ENCODE results near the gene DYNC1I1. TPM values are rescaled to one million over a fixed set of nuclear protein-coding genes. Genes with fewer than 3 reads are reported as not detected.
A peak's percentile ranks its signal among the peaks of the same experiment; 100 is the strongest.

Gene DYNC1I1
- not detected for total RNA-seq

DNA sequence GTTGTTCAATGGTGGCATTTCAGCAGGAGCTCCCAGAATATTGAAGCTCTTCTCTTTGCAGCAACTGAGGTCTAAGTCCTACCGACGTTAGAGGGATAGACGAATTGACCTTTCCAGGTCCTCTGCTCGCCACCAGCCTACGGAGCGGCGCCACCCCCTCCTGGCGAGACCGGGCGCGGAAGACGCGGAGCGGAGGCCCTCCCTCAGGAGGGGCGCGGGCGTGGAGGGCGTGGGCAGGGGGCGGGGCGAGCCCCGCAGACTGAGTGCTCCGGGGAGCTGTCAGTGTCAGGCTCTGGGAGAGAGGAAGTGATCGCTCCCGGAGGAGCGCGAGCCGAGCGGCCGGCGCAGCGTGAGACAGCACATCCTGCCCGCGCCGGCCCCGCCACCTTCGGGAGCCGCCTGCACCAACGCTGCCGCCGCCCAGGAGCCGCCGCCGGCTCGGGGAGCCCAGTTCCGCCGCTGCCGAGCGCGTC lies at the start of gene DYNC1I1:
TSS of gene DYNC1I1 (plus strand) at position 257 of the 473 bp plus-strand sequence. CDS start 32,176 bp downstream, outside the sequence.
- no peak within 1 kb of the TSS for H3K27ac Mint-ChIP-seq
- ChIA-PET POLR2A (no interaction called here), CTCF (no interaction called here)
- ATAC-seq (peak; percentile 89), DNase-seq (peak; percentile 67)
- no peaks in the 10 kb centered on the region for H3K4me1 Mint-ChIP-seq
- H3K4me3 Mint-ChIP-seq: peak within 1 kb of the TSS; percentile 64
- no peaks in the 10 kb centered on the region for H3K9me3 Mint-ChIP-seq (ENCODE audit: low read depth)
- H3K27me3 Mint-ChIP-seq: peaks cover 25% of the 10 kb centered on the region
- intact Hi-C loops (cut with DNase I, micrococcal nuclease): no loop called here
- no peaks in the 10 kb centered on the region for H3K36me3 Mint-ChIP-seq (ENCODE audit: low read depth)

DNA sequence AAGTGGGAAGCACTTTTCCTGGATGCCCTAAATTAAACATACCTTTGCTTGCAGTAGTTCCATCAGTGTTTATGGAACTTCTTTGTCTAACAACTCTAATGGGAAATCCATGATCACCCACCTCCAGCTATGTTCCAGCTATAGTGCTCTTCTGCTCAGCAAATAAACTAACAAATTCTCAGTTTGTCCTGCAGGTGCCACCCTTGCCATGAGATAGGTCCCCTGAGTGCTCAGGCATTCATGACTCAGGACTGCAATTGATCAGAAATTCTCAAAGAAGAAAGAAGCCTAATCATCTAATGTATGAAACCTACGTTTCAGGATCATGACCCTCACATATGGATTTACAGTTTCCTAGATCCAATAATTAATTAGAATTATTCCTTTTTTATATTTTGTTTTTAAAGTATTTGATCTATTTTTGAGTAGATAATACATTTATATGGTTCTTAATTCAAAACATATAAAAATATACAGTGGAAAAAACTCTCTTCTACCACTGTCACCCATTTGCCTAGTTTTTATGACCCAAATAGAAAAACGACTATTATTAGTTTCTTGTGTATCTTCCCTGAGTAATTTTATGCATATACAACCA lies 48.7 kb upstream of the DYNC1I1 start:
- intact Hi-C loops (cut with DNase I, micrococcal nuclease): loop anchor here (1.0 to 2.0 kb wide), 2 partner anchors 147 to 148 kb away; no protein-coding TSS in a partner anchor
- Mint-ChIP-seq H3K4me1 (no peaks in the 10 kb centered on the region), H3K4me3 (no peak overlapping the region), H3K9me3 (ENCODE audit: low read depth) (no peaks in the 10 kb centered on the region), H3K36me3 (ENCODE audit: low read depth) (no peaks in the 10 kb centered on the region), H3K27ac (no peak overlapping the region), H3K27me3 (no peaks in the 10 kb centered on the region)
- DNase-seq (peak; percentile 48), ATAC-seq (no peak)
- ChIA-PET CTCF (interaction anchor here (1.3 to 1.7 kb wide), 3 partner anchors 71 to 148 kb away, joined by 3 to 7 read pairs (median 3); no protein-coding TSS in a partner anchor), POLR2A (interaction anchor here (0.7 kb wide), 1 partner anchor 446 kb away, joined by 4 read pairs; no protein-coding TSS in a partner anchor)

DNA sequence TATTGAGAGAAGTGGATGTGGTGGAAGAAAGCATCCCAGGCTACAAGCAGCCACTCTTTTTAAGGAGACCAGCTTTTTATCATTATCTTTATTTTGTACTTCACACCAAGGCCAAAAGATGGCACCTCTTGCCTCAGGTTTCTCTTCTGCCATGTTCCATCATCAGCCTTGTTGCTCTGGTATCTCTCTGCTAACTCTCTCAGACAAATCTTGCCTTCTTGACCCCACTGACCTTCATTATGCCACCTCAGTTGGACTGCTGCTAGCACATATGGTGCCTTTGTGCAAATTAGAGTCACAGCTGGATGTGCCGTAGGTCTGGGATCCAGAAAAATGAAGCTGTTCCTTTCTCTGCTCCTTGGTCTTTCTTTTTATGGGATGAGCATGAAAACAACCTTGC lies 47.1 kb upstream of the DYNC1I1 start:
- H3K27me3 Mint-ChIP-seq: no peaks in the 10 kb centered on the region
- H3K27ac Mint-ChIP-seq: no peak overlapping the region
- ChIA-PET POLR2A (no interaction called here), CTCF (no interaction called here)
- H3K36me3 Mint-ChIP-seq (ENCODE audit: low read depth): no peaks in the 10 kb centered on the region
- no peaks in the 10 kb centered on the region for H3K9me3 Mint-ChIP-seq (ENCODE audit: low read depth)
- H3K4me3 Mint-ChIP-seq: no peak overlapping the region
- intact Hi-C loops (cut with DNase I, micrococcal nuclease): no loop called here
- ATAC-seq (no peak), DNase-seq (no peak)
- H3K4me1 Mint-ChIP-seq: no peaks in the 10 kb centered on the region

DNA sequence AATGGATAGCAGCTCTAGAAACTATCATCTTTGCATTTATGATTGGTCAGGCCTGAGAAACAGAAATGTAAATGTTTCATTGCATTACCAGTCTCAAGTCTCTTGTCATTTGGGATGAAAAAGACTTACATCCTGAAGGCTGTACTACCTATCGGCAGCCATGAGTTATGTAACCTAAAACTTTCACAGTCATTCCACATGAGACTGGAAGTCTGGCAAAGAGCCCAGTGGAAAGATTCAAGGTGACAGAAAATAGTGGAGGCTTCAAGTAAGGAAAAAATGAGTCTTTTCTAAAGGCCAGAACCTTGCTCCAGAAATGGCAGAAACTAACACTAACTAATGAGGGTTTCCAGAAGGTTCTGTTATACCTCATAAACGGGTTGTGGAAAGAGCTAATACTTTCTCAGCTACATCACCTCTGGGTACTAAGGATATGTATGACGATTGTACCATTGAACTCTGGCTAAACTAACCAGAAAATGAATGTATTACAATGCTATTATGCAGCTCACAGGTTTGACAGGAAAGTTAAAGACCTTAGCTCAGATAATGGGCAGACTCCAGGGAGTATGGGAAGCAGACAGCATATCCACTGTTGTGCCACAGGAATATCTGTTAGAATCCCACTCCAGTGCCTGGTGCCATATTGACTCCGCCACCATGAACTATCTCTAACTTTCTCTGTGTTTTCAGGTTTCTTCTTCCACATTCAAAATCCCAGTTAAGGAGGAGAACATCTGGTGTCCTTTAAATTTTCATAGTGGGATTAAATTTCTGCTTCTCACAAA lies 41.7 kb upstream of the DYNC1I1 start:
- POLR2A ChIA-PET: no interaction called here
- H3K4me3 Mint-ChIP-seq: no peak overlapping the region
- CTCF ChIA-PET: interaction anchor here (0.9 kb wide), 1 partner anchor 111 kb away, joined by 4 read pairs; no protein-coding TSS in a partner anchor
- no peak overlapping the region for H3K27ac Mint-ChIP-seq
- no peaks in the 10 kb centered on the region for H3K27me3 Mint-ChIP-seq
- DNase-seq (no peak), ATAC-seq (no peak)
- no peaks in the 10 kb centered on the region for H3K36me3 Mint-ChIP-seq (ENCODE audit: low read depth)
- intact Hi-C loops (cut with DNase I, micrococcal nuclease): no loop called here
- H3K4me1 Mint-ChIP-seq: no peaks in the 10 kb centered on the region
- H3K9me3 Mint-ChIP-seq (ENCODE audit: low read depth): no peaks in the 10 kb centered on the region

DNA sequence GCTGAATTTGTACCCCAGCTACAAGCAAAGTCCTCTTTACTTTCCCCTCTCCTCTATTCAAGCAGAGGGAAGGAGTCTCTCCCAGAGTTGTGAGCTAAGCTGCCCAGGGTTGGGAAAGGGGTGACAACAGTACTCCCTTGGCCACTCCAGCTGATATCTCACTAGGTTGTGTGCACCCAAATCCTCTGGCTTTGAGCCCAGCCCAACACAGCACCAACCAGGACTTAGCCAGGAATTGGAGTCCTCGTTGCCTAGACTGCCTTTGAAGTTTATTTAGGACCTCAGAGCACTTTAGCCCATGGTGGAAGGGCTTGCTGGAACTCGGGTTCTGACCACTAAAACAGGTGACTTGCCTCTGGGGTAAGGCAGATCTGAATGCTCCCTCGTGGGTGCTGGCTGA lies 35.7 kb upstream of the DYNC1I1 start:
- intact Hi-C loops (cut with DNase I, micrococcal nuclease): no loop called here
- Mint-ChIP-seq H3K4me3 (no peak overlapping the region), H3K27me3 (peaks cover 2% of the 10 kb centered on the region), H3K4me1 (no peaks in the 10 kb centered on the region), H3K27ac (no peak overlapping the region), H3K36me3 (ENCODE audit: low read depth) (no peaks in the 10 kb centered on the region), H3K9me3 (ENCODE audit: low read depth) (no peaks in the 10 kb centered on the region)
- ATAC-seq (no peak), DNase-seq (no peak)
- CTCF ChIA-PET: no interaction called here
- POLR2A ChIA-PET: no interaction called here

DNA sequence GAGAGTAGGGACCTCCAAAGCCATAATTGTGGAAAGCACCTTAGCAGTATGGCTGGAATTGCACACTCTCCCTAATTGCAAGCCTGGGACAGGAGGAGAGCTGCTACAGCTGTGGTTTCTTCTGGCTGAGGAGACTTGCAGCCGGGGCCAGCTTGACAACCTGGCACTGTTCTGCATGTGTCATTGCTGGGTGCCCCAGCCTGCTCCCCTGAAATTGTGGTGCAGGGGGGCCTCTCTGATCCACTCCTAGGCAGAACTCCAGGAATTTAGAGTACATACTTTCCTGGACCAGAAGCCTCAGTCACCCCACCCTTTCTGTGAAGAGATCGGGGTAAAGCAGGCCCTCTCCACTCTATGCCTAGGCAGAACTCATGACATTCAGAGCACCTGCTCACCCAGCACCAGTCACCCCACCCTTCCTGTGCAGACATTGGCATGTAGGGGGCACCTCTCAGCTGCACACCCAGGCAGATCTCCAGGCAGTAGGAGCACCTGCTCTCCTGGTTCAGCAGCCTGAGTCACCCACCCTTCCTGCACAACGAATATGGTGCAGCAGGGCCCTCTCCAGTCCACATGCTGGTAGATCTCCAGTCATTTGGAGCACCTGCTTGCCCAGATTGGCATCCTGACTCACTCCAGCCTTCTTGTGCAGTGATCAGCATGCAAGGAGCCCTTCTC lies 34.4 kb upstream of the DYNC1I1 start:
- no peaks in the 10 kb centered on the region for H3K4me1 Mint-ChIP-seq
- no peaks in the 10 kb centered on the region for H3K9me3 Mint-ChIP-seq (ENCODE audit: low read depth)
- no peak overlapping the region for H3K27ac Mint-ChIP-seq
- H3K4me3 Mint-ChIP-seq: no peak overlapping the region
- POLR2A ChIA-PET: no interaction called here
- no peaks in the 10 kb centered on the region for H3K36me3 Mint-ChIP-seq (ENCODE audit: low read depth)
- CTCF ChIA-PET: no interaction called here
- H3K27me3 Mint-ChIP-seq: peaks cover 2% of the 10 kb centered on the region
- DNase-seq (no peak), ATAC-seq (no peak)
- intact Hi-C loops (cut with DNase I, micrococcal nuclease): no loop called here

DNA sequence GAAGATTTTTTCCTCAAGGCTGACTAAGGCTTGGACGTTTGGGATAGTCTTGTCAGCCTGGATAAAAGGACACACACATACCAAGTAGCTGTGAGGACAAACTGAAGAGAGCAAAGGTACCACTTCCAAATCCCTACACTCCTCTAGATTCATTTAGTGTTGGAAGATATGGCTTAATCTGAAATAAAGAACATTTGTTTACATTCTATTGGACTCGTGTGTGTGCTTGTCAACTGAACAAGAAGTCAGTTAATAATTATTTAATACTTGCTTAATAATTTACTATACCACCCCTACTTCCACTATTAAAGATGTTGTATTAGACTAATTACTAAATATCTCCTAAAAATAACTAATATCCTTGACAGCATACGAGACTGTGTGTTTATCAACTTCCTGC lies 23.3 kb upstream of the DYNC1I1 start:
- Mint-ChIP-seq H3K4me3 (no peak overlapping the region), H3K4me1 (no peaks in the 10 kb centered on the region), H3K36me3 (ENCODE audit: low read depth) (no peaks in the 10 kb centered on the region), H3K9me3 (ENCODE audit: low read depth) (no peaks in the 10 kb centered on the region), H3K27me3 (peaks cover 5% of the 10 kb centered on the region), H3K27ac (no peak overlapping the region)
- CTCF ChIA-PET: no interaction called here
- no peak for DNase-seq
- POLR2A ChIA-PET: no interaction called here
- no peak for ATAC-seq
- intact Hi-C loops (cut with DNase I, micrococcal nuclease): no loop called here

DNA sequence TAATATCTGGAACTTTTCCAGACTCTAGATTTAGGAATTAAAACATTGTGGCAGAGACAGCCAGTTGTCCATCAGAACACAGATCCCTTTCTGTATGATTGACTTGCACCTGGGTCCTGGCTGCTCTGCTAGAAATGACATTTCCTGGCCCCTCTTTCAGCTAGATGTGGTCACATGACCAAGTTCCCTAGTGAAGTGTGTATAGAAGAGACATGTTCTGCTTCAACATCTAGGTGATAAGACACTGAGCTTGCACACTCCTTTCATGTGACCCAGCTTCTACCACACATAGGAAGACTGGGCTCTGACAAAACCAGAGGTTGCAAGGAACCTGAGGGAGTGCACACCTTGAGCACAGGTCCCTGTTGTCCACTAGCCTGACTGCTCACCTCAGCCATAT lies 22.8 kb upstream of the DYNC1I1 start:
- ATAC-seq (no peak), DNase-seq (no peak)
- intact Hi-C loops (cut with DNase I, micrococcal nuclease): no loop called here
- no peaks in the 10 kb centered on the region for H3K4me1 Mint-ChIP-seq
- H3K4me3 Mint-ChIP-seq: no peak overlapping the region
- H3K9me3 Mint-ChIP-seq (ENCODE audit: low read depth): no peaks in the 10 kb centered on the region
- CTCF ChIA-PET: interaction anchor here (0.6 kb wide), 1 partner anchor 136 kb away, joined by 3 read pairs; no protein-coding TSS in a partner anchor
- H3K27me3 Mint-ChIP-seq: peaks cover 5% of the 10 kb centered on the region
- no peak overlapping the region for H3K27ac Mint-ChIP-seq
- POLR2A ChIA-PET: no interaction called here
- no peaks in the 10 kb centered on the region for H3K36me3 Mint-ChIP-seq (ENCODE audit: low read depth)

DNA sequence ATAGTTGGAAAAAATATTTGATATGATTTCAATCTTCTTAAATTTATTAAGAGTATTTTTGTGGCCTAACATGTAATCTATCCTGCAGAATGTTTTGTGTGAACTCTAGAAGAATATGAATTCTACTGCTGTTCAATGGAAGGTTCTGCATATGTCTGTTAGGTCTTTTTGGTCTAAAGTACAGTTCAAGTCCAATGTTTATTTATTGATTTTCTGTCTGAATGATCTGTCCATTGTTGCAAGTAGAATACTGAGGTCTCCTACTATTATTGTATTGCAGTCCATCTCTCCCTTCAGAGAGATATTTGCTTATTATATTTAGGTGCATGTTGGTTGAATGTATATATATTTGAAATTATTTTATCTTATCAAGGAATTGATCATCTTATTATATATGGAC lies 18.9 kb upstream of the DYNC1I1 start:
- Mint-ChIP-seq H3K9me3 (ENCODE audit: low read depth) (no peaks in the 10 kb centered on the region), H3K4me3 (no peak overlapping the region), H3K27me3 (peaks cover 13% of the 10 kb centered on the region), H3K36me3 (ENCODE audit: low read depth) (no peaks in the 10 kb centered on the region), H3K27ac (no peak overlapping the region), H3K4me1 (no peaks in the 10 kb centered on the region)
- POLR2A ChIA-PET: no interaction called here
- intact Hi-C loops (cut with DNase I, micrococcal nuclease): no loop called here
- ATAC-seq (no peak), DNase-seq (no peak)
- CTCF ChIA-PET: interaction anchor here (1.0 kb wide), 1 partner anchor 242 kb away, joined by 3 read pairs; no protein-coding TSS in a partner anchor

DNA sequence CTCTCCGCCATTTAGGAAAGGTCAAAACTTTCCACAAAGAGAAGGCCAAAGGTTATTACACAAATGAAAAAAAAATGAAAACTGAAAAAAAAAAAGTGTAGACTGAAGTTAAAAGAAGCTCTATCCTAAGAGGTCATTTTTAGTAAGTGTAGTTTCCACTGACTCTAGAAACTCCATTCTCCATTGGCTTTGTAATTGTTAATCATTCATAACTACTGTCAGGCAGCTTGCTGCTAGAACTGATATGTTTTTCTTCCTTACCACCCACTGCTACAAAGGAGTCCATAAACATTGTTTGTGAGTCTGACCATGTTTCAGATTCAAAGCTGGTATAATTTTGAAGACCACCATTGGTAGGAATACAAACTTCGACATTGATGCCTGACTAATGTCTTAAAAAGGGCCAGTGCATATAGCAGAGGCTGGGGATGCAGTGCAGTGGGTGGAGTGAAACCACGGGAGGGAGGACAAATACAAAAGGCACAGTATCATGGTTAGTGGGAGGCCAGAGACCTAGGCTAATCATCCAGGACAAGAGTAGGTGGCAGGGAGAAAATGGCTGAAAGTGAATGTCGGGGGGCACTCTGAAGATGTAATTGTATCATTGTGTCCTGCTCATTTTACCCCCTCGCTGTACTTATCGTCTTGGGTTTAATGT lies 16.9 kb upstream of the DYNC1I1 start:
- Mint-ChIP-seq H3K4me3 (no peak overlapping the region), H3K27me3 (peaks cover 13% of the 10 kb centered on the region), H3K4me1 (no peaks in the 10 kb centered on the region), H3K9me3 (ENCODE audit: low read depth) (no peaks in the 10 kb centered on the region), H3K36me3 (ENCODE audit: low read depth) (no peaks in the 10 kb centered on the region), H3K27ac (no peak overlapping the region)
- intact Hi-C loops (cut with DNase I, micrococcal nuclease): no loop called here
- ChIA-PET POLR2A (no interaction called here), CTCF (no interaction called here)
- no peak for ATAC-seq
- DNase-seq: no peak

DNA sequence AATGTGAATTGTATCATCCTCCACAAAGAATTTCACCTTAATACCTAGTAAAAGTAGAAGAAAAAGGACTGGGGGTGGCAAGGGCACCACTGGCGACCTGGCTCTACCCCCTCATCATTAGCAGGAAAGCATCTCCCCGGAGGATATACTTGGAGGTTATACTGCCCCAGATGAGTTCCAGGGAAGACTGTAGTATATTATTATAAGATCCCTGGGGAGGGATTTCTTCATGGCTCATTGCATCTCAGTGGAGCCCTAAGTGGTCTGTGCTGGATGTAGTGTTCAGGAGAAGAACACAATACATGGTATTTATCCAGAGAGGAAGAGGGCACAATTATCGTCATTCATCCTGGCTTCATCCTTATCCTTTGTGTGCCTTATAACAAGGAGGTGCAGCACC lies 14.2 kb upstream of the DYNC1I1 start:
- no peak overlapping the region for H3K4me3 Mint-ChIP-seq
- H3K9me3 Mint-ChIP-seq (ENCODE audit: low read depth): no peaks in the 10 kb centered on the region
- no peak overlapping the region for H3K27ac Mint-ChIP-seq
- DNase-seq: no peak
- H3K27me3 Mint-ChIP-seq: peaks cover 9% of the 10 kb centered on the region
- POLR2A ChIA-PET: no interaction called here
- intact Hi-C loops (cut with DNase I, micrococcal nuclease): no loop called here
- CTCF ChIA-PET: no interaction called here
- no peak for ATAC-seq
- H3K4me1 Mint-ChIP-seq: no peaks in the 10 kb centered on the region
- no peaks in the 10 kb centered on the region for H3K36me3 Mint-ChIP-seq (ENCODE audit: low read depth)

All from activated CD4-positive, alpha-beta T cell treated with anti-CD3 and anti-CD28 coated beads for 36 hours (primary cell).